Duodenal mucosa (tissue), 2 donors: ENCODE measurements around the gene MYL11.

Experiments used
- H3K27ac ChIP-seq: one replicate; pipeline ENCODE4 v1.7.0; 2013; ENCODE audit warnings: low read depth, low read length
- H3K27me3 ChIP-seq, 2 donors: one replicate each; pipeline ENCODE4 v1.7.0; 2013; ENCODE audit warnings: low read length in 2 of 2, control low read depth in 1 of 2; ENCODE audit not compliant: insufficient read depth in 2 of 2, control insufficient read depth in 1 of 2
- H3K36me3 ChIP-seq, 2 donors: one replicate each; pipeline ENCODE4 v1.7.0; 2013; ENCODE audit warnings: low read length in 2 of 2, control low read depth in 1 of 2; ENCODE audit not compliant: insufficient read depth in 2 of 2, control insufficient read depth in 1 of 2
- H3K4me1 ChIP-seq, 2 donors: one replicate each; pipeline ENCODE4 v1.7.0; 2013; ENCODE audit warnings: low read length in 2 of 2, control low read depth in 1 of 2; ENCODE audit not compliant: insufficient read depth in 2 of 2, control insufficient read depth in 1 of 2
- H3K4me3 ChIP-seq, 2 donors: one replicate each; pipeline ENCODE4 v1.7.0; 2013; ENCODE audit warnings: low read length in 2 of 2, low read depth in 1 of 2
- H3K9ac ChIP-seq, 2 donors: one replicate each; pipeline ENCODE4 v1.7.0; 2013; ENCODE audit warnings: low read length in 2 of 2, low read depth in 1 of 2
- H3K9me3 ChIP-seq, 2 donors: one replicate each; pipeline ENCODE4 v1.7.0; 2013; ENCODE audit warnings: low read length in 2 of 2, control low read depth in 1 of 2; ENCODE audit not compliant: control insufficient read depth in 1 of 2

MYL11 gene

DNA sequence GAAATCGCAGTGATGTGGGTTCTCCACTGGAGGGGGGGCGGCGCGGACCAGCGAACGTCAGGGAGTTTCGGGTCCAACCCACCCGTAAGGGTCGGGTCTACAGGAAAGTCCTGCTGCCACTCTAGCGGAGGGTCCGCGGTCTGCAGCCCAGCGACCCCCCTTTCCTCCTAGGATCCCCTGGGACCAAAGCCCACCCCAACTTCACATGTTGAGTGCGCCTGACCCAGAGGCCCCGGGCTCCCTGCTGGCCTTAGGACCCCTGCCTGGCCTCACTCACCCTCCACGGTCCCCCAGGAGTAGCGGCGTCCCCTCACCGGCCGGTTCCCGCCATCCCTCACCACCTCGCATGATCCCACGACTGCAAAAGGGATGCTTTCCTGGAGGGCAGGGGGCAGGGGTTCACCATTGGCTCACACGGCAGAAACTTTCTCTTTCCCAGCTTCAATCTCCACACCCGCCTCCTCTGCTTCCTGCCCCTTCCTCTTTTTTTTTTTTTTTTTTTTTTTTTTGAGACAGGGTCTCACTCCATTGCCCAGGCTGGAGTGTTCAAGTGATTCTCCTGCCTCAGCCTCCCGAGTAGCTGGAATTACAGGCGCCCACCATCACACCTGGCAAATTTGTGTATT, 4.7 kb downstream of the MYL11 start:
- Histone ChIP-seq H3K27me3 (no peaks in the 10 kb centered on the region), H3K9ac (peak overlapping the region; percentile 87 to 88), H3K4me1 (peaks cover 26 to 29% of the 10 kb centered on the region in 2 donors)

DNA sequence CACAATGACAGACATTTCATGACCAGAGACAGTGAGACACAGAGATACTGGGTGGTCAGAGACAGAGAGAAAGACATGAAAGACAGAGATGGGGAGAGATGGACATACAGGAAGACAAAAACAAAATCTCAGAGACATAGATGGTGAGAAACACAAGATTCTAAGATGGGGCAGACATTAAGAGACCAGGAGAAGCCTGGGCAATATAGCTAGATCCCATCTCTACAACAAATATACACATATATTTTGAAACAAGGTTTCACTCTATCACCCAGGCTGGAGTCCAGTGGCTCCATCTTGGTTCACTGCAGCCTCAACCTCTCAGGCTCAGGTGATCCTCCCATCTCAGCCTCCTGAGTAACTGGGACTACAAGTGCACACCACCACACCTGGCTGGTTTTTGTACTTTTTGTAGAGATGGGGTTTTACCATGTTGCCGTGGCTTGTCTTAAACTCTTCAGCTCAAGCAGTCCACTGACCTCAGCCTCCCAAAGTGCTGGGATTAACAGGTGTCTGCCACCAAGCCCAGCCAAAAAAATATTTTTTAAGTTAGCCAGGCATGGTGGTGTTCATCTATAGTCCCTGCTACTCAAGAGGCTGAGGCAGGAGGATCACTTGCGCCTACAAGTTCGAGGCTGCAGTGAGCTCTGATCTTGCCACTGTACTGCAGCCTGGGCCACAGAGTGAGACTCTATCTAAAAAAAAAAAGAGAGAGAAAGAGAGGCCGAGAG, 5.6 kb downstream of the MYL11 start:
- Histone ChIP-seq H3K9ac (no peak overlapping the region), H3K27ac (no peak overlapping the region), H3K36me3 (no peaks in the 10 kb centered on the region), H3K9me3 (no peaks in the 10 kb centered on the region), H3K27me3 (no peaks in the 10 kb centered on the region), H3K4me3 (no peak overlapping the region), H3K4me1 (peaks cover 26 to 29% of the 10 kb centered on the region in 2 donors)

More for the DNA sequence above, 4.7 kb downstream of the MYL11 start:
- H3K36me3 ChIP-seq = no peaks in the 10 kb centered on the region
- H3K27ac ChIP-seq = peak overlapping the region; percentile 100
- no peaks in the 10 kb centered on the region for H3K9me3 ChIP-seq
- H3K4me3 ChIP-seq = peak overlapping the region; percentile 81 to 89

DNA sequence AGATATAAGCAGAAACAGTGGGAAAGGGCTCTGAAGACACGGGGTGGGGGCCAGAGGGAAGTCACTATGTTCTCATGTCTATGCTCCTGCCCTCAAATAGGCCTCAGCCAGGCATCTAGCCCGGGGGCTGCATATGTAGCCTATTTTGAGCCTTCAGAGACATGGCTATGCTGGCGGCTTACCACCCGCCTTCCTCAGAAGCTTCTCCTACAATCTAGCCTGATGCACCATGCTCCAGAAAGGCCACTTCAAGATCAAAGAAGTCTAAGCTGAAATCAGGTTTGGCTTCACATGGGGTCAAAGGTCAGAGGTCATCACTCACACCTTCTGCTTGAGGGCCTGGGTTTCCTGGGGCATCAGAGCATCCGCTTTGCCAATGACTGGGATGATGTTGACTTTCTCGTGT, 6.2 kb downstream of the MYL11 start:
- H3K27ac ChIP-seq = no peak overlapping the region

DNA sequence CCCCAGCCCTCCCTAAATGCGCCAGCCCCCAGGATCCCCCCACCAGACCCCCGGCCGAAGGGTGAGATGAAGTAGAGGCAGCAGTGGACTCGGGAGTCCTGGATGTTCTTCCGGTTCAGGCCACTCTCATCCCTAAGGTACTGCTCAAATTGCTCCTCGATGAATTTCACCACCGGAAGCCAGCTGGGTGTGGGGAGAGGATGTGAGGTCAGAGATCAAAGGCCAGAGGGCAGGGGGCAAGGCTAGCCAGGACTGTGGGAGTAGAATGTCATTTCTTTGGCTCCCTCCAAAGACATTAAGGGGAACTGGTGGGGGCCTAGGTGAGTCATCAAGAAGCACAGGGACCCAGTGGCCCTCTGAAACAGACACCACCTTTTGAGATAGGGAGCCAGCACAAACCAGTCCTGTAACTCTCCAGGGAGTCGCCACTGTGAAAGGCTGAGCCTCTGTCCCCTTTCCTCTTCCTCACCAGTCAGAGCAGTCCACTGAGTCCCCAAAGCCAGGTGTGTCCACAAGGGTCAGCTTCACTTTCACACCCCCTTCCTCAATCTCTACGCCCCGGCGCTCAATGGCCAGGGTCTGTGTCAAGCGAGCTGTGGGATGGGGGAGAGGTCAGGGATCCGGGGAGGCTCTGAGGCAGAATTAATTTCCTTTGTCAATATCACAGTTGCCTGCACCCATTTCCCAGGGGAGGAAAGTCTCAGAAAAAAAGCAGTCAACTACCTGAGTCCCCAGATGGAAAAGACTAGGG, 6.9 kb downstream of the MYL11 start:
- peak overlapping the region; percentile 50 to 66 for H3K4me3 ChIP-seq
- peaks cover 26 to 29% of the 10 kb centered on the region in 2 donors for H3K4me1 ChIP-seq
- no peaks in the 10 kb centered on the region for H3K9me3 ChIP-seq
- no peaks in the 10 kb centered on the region for H3K27me3 ChIP-seq
- H3K9ac ChIP-seq = peak overlapping the region; percentile 47 to 48
- H3K27ac ChIP-seq = peak overlapping the region; percentile 62
- no peaks in the 10 kb centered on the region for H3K36me3 ChIP-seq

More for the DNA sequence above, 6.2 kb downstream of the MYL11 start:
- Histone ChIP-seq H3K36me3 (no peaks in the 10 kb centered on the region), H3K4me1 (peaks cover 26 to 29% of the 10 kb centered on the region in 2 donors), H3K4me3 (no peak overlapping the region), H3K27me3 (no peaks in the 10 kb centered on the region), H3K9me3 (no peaks in the 10 kb centered on the region), H3K9ac (no peak overlapping the region)

DNA sequence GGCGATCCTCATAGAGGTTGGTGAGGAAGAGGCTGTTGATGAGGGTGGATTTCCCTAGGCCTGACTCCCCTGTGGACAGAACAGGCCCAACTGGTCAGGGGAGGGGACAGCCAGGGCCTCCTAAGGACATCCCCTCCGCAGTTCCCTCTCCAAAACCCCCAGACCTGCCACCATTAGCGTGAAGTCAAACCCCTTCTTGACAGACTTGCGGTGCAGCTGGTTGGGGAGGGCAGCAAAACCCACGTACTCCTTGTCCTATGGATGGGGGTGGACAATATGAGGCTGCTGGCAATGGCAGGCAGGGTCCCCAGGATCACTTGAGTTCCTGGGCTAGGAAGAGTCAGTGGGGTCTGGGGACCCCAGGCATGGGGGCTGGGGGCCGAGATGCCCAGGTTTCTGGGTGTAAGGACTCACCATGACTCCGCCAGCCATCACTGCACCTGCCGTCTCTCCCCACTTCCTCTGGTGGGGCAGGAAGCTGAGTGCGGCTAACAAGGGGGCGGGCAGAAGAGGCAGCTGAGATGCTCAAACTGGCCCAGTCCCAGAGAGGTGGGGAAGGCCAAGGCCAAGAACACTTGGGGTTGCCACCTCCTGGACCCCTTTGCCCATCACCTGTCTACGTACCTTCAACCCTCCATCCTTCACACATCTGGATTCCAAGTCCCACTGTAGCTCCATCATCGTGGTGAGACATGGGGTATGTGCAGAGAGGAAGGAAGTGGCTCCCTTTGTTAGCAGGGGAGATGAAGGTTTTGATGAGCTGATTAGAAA, 7.7 kb downstream of the MYL11 start, which contains the start of gene SEPTIN1:
TSS of gene SEPTIN1 (minus strand) at position 451 of the 771 bp plus-strand sequence. CDS start at position 432, 19 bp downstream.
- Histone ChIP-seq H3K4me1 (peaks cover 23 to 24% of the 10 kb centered on the region in 2 donors), H3K36me3 (no peaks in the 10 kb centered on the region), H3K9ac (peak within 1 kb of the TSS; percentile 47 to 48), H3K27me3 (no peaks in the 10 kb centered on the region), H3K9me3 (no peaks in the 10 kb centered on the region), H3K27ac (peak within 1 kb of the TSS; percentile 62), H3K4me3 (peak within 1 kb of the TSS; percentile 50 to 66)

DNA sequence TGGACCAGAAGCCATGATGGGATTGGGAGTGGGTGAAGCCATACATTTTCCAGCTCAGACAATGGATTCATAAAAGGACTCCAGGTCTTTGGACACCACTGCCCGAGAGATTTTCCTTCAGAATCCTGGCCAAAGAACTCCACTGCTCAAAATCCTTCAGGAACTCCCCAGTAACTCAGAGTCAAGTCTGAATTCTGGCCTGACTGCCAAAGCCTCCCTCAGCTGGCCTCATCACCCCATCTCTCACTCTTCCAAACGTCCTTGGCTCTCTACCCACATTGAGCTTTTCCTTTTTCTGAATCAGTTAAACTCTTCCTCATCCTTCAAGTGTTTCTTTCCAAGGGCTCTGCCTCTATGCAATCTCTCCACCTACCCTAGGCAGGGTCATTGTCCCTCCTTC, 8.9 kb downstream of the MYL11 start:
- H3K9me3 ChIP-seq = no peaks in the 10 kb centered on the region
- H3K36me3 ChIP-seq = no peaks in the 10 kb centered on the region
- no peak overlapping the region for H3K27ac ChIP-seq
- H3K4me1 ChIP-seq = peaks cover 21 to 22% of the 10 kb centered on the region in 2 donors
- H3K4me3 ChIP-seq = no peak overlapping the region
- no peak overlapping the region for H3K9ac ChIP-seq
- H3K27me3 ChIP-seq = no peaks in the 10 kb centered on the region

DNA sequence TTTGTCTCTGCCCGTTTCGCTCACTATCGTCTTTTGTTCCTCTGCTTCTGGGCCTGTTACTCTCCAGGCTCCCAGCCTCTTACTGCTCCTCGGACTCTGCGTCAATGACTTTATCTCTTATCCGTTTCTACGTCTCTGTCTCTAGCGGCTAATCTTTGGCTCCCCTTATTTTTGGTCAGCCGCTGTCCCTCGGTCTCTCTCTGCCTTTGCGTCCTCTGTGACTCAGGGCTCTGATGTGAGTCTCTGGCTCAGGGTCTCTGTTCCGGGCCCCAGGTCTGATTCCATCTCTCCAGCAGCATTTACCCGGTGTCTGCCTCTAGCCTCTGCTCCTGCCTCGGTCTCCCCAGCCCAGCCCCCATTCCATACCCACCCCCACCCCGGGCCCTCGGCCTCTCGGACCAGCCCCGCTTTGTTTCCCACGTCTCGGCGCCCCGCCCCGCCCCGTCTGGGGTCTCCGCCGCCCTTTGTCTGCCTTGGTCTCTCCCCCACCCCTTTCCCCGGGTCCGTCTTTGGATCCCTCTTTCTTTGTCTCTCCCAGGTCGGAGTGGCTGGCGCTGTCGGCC, 20.1 kb downstream of the MYL11 start:
- H3K4me3 ChIP-seq = peak overlapping the region; percentile 78 to 79
- no peaks in the 10 kb centered on the region for H3K9me3 ChIP-seq
- peak overlapping the region; percentile 33 to 54 for H3K9ac ChIP-seq
- H3K27me3 ChIP-seq = no peaks in the 10 kb centered on the region
- H3K4me1 ChIP-seq = peaks cover 9 to 33% of the 10 kb centered on the region in 2 donors
- peaks cover 0 to 13% of the 10 kb centered on the region in 2 donors for H3K36me3 ChIP-seq
- peak overlapping the region; percentile 63 for H3K27ac ChIP-seq

DNA sequence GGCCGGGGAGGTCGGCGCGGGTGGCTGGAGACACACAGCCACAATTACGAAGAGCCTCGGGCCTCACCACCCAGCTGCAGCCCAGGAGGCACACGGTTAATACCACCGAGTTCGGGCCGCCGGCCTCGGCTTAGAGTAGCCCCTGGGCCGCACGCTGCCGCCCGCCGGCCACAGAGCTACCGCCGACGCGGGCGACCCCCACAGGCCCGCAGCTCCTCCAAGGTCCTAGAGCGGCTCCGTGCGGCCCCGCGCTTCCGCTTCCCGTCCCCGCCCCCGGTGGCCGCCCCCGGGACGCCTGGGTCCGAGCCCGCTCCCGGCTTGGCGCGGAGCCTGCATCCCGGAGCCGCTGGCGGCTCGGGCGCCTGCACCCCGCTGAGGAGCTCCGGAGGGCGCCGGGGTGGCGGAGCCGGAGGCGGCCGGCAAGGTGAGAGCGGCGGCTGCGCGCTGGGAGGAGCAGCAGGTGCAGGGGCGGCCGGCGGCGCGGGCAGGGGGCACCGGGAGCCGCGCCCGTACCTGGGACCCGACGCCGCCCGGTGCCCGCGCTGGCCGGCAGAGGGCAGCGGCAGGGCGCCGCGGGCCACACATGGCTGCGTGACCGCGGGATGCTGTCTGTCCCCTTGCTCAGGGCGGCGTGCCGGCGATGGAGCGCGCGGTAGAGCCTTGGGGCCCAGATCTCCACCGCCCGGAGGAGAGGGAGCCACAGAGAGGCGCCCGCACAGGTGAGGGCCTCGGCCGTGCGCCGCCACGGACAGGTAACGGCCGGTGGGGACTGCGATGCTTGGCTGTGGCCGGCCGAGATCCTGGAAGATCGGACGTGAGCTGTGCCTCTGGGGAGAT, 20.8 kb downstream of the MYL11 start, which contains the start of gene ZNF48:
TSS of gene ZNF48 (plus strand) at position 266 of the 837 bp plus-strand sequence. CDS start at position 641, 375 bp downstream.
- peaks cover 9 to 38% of the 10 kb centered on the region in 2 donors for H3K4me1 ChIP-seq
- peaks cover 0 to 13% of the 10 kb centered on the region in 2 donors for H3K36me3 ChIP-seq
- H3K9me3 ChIP-seq = no peaks in the 10 kb centered on the region
- peak within 1 kb of the TSS; percentile 68 to 73 for H3K9ac ChIP-seq
- H3K27ac ChIP-seq = peak within 1 kb of the TSS; percentile 63
- peak within 1 kb of the TSS; percentile 78 to 79 for H3K4me3 ChIP-seq
- no peaks in the 10 kb centered on the region for H3K27me3 ChIP-seq
